LNCAP (cell line): ENCODE measurements around the gene SHB.

Experiments
- CTCF ChIP-seq: fragments of 450-650 bp; IDR thresholded peaks from 2 replicates; pipeline ENCODE4 v1.5.1; 2017; ENCODE audit warnings: mild to moderate bottlenecking

SHB gene

DNA sequence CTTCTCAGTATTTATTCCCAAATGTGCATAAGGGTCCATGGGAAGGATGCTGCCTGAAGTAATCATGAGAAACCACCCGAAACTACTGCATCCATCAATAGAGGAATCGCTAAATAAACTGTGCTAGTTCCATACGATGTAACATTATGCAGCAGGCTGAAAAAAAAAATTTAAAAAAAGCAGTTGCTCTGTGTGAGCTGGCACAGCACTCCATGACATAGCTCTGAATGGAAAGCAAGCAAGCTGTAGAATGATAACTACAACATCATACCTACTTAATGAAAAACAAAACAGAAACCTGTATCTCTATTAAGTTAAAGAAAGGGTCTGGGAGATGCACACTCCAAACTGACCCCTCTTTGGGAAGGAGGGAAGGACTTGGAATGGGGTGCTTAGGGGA, 49.3 kb downstream of the SHB start:
- TF ChIP-seq CTCF = no peak

DNA sequence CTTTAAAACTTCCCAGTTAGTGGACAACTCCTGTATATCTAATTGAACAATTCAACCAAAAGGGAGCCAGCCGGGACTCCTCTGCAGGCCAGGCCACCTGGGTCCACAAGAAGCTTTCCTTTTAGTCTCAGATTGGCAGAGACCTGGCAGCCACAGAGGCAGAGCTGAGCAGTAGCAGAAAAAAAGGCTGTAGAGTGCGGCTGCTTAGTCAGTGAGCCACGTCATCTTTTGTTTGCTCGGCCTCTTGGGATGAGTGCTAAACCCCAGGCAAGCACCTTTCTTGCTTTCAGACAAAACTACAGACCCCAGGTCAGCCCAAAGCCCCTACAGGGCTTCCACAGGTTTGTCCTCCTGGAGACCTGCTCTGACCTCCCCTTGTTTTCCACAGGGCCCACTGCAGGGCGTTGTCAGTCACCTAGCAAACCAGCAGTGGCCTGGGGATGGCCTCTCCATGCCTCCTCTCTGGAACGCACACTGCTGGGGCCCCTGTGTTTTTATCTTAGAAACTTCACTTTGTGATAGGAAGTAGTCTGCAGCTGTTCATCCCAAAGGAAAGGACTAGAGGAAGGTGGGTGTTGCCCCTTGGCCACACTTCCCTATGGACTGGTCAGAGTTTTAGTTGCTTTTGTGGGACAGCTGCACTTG, 49.9 kb downstream of the SHB start:
- TF ChIP-seq CTCF = no peak

GRCh38 chr9:38018241-38018957, 50.6 kb downstream of the SHB start:
- TF ChIP-seq CTCF = no peak

DNA sequence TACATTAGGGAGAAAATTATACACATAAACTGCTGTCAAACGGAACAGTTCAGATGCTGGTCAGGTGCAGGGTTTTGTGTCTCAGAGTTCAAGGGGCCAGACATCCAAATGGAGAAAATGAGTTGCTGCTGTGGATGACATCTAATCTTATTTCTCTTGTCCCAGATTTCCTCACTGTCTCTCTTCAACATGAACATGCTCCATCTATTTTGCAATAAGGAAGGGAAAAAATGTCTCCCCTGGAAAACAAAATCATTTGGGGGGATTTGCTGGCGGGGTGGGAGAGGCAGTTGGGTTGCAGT, 51.2 kb downstream of the SHB start:
- no peak for TF ChIP-seq CTCF

DNA sequence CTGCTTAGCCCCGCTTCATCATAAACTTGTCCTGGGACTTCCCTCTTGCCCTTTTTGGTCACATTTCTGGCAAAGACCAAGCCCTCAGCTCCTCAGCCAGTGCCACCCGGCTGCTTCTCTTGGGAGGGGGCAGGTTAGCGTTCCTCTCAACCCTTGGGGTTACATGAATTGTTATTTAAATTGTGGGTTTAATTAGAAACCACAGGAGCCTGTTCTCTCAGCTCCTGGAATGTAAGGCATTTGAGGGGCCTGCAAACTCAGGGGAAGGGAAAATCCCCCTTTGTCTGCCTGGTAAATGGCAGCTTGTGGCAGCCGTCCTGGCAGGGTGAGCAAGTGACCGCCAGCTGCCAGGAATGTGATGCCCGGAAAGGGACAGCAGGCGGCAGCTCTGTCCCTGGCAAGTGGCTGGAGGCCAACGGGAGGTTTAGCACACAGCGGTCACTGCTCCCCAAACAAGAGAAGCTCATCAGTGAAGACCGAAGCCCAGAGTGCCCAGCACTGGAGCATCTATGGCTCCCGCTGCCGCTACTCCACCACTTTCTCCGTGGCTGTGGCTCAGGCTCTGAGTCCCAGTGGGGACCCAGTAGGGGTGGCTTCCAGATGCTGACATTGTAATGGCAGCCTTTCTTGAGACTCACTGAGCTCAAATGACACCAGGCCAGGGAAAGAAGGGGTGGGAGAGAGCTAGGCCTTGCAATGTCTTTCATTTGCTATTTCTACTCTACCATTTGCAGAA, 51.7 kb downstream of the SHB start:
- peak; percentile 66; the same call in 1 of the 2 replicates for TF ChIP-seq CTCF

GRCh38 chr9:38016375-38017135, 52.5 kb downstream of the SHB start:
- TF ChIP-seq CTCF = no peak

GRCh38 chr9:38015906-38016305, 53.1 kb downstream of the SHB start:
- no peak for TF ChIP-seq CTCF
